Neural cell (in vitro differentiated cells): ENCODE results near the gene NDUFB7. TPM values are rescaled to one million over a fixed set of nuclear protein-coding genes. Genes with fewer than 3 reads are reported as not detected.

Source experiments
- H2AFZ ChIP-seq: fragments of 200-600, 300-800 bp; sonication (generic), shearing (Covaris generic); 2 replicates; pipeline ENCODE4 v1.6.0; 2014; ENCODE audit warnings: low read depth, mild to moderate bottlenecking, antibody characterized with exemption, low read length, moderate library complexity
- H3F3A ChIP-seq: fragments of 200-600 bp; shearing (Covaris generic); 2 replicates; pipeline ENCODE4 v1.6.1; 2016; ENCODE audit warnings: mild to moderate bottlenecking, moderate library complexity, mixed read lengths, antibody characterized with exemption, low read length; ENCODE audit not compliant: insufficient read depth, poor library complexity, severe bottlenecking
- H3K27ac ChIP-seq: fragments of 200-600, 300-800 bp; sonication (generic), shearing (Covaris generic); 2 replicates; pipeline ENCODE4 v1.5.1; 2014; ENCODE audit warnings: mild to moderate bottlenecking, low read length, moderate library complexity
- H3K27me3 ChIP-seq: fragments of 300-800, 200-600 bp; sonication (generic), shearing (Covaris generic); 2 replicates; pipeline ENCODE4 v1.6.0; 2014; ENCODE audit warnings: mild to moderate bottlenecking, low read depth, low read length, moderate library complexity; ENCODE audit not compliant: insufficient read depth
- H3K36me3 ChIP-seq: fragments of 300-800, 200-600 bp; sonication (generic), shearing (Covaris generic); 2 replicates; pipeline ENCODE4 v1.5.1; 2014; ENCODE audit warnings: mild to moderate bottlenecking, antibody characterized with exemption, low read length, moderate library complexity; ENCODE audit not compliant: insufficient read depth
- H3K4me2 ChIP-seq: fragments of 300-800, 200-600 bp; sonication (generic), shearing (Covaris generic); 2 replicates; pipeline ENCODE4 v1.6.0; 2014; ENCODE audit warnings: mild to moderate bottlenecking, low read length
- H3K4me3 ChIP-seq: fragments of 300-800, 200-600 bp; sonication (generic), shearing (Covaris generic); 2 replicates; pipeline ENCODE4 v1.5.1; 2014; ENCODE audit warnings: mild to moderate bottlenecking, low read length, moderate library complexity
- H3K79me2 ChIP-seq: fragments of 200-600 bp; shearing (Covaris generic); replicated peaks from 2 replicates; pipeline ENCODE4 v1.6.0; 2014; ENCODE audit warnings: mild to moderate bottlenecking, low read length, moderate library complexity; ENCODE audit not compliant: insufficient read depth
- H3K9ac ChIP-seq: fragments of 300-800, 200-600 bp; sonication (generic), shearing (Covaris generic); 2 replicates; pipeline ENCODE4 v1.6.1; 2016; ENCODE audit warnings: mild to moderate bottlenecking, low read length, mixed read lengths
- H3K9me2 ChIP-seq: fragments of 200-600 bp; shearing (Covaris generic); 2 replicates; pipeline ENCODE4 v1.6.1; 2016; ENCODE audit warnings: mild to moderate bottlenecking, low read length, mixed read lengths; ENCODE audit not compliant: insufficient read depth
- H3K9me3 ChIP-seq: fragments of 200-600, 300-800 bp; sonication (generic), shearing (Covaris generic); 2 replicates; pipeline ENCODE4 v1.6.1; 2016; ENCODE audit warnings: mild to moderate bottlenecking, mixed run types, low read length, moderate library complexity, mixed read lengths
- H4K20me1 ChIP-seq: fragments of 200-600 bp; shearing (Covaris generic); 2 replicates; pipeline ENCODE4 v1.6.1; 2016; ENCODE audit warnings: mild to moderate bottlenecking, mixed run types; ENCODE audit not compliant: insufficient read depth
- CTCF ChIP-seq: fragments of 450-650 bp; IDR thresholded peaks from 2 replicates; pipeline ENCODE4 v1.5.1; 2014; ENCODE audit warnings: antibody characterized with exemption, mild to moderate bottlenecking, moderate library complexity; ENCODE audit not compliant: poor library complexity, severe bottlenecking
- EP300 ChIP-seq: fragments of 450-650 bp; conservative IDR thresholded peaks from 2 replicates; pipeline ENCODE4 v1.6.1; 2014; ENCODE audit warnings: antibody characterized with exemption, mild to moderate bottlenecking, moderate library complexity; ENCODE audit not compliant: poor library complexity, severe bottlenecking
- EZH2 ChIP-seq: fragments of 200-600, 300-800 bp; shearing (Covaris generic), sonication (generic); IDR thresholded peaks from 2 replicates; pipeline ENCODE4 v1.6.1; 2014; ENCODE audit warnings: antibody characterized with exemption, low read length, borderline replicate concordance, mild to moderate bottlenecking; ENCODE audit not compliant: insufficient read depth, poor library complexity, severe bottlenecking
- MXI1 ChIP-seq: fragments of 450-650 bp; conservative IDR thresholded peaks from 2 replicates; pipeline ENCODE4 v1.6.1; 2014; ENCODE audit warnings: antibody characterized with exemption, mild to moderate bottlenecking; ENCODE audit not compliant: poor library complexity, severe bottlenecking
- POLR2AphosphoS5 ChIP-seq: IDR thresholded peaks from 2 replicates; pipeline ENCODE4 v1.6.1; 2012
- RAD21 ChIP-seq: fragments of 450-650 bp; conservative IDR thresholded peaks from 2 replicates; pipeline ENCODE4 v1.6.1; 2014; ENCODE audit warnings: antibody characterized with exemption, mild to moderate bottlenecking, moderate library complexity
- REST ChIP-seq: IDR thresholded peaks from 2 replicates; pipeline ENCODE4 v1.6.1; 2012; ENCODE audit warnings: borderline replicate concordance
- SMC3 ChIP-seq: fragments of 450-650 bp; conservative IDR thresholded peaks from 2 replicates; pipeline ENCODE4 v1.6.1; 2014; ENCODE audit warnings: antibody characterized with exemption, mild to moderate bottlenecking, moderate library complexity; ENCODE audit not compliant: poor library complexity
- TAF1 ChIP-seq: IDR thresholded peaks from 2 replicates; pipeline ENCODE4 v1.6.1; 2012; ENCODE audit warnings: low read depth
- polyA plus RNA-seq: library from polyadenylated mRNA; depleted of rRNA; stranded (reverse); fragments of >200 nt; gene quantifications from 2 replicates; pipeline ENCODE4 v1.2.3, GENCODE V29; 2014
- small RNA-seq, 3 experiments: library from RNA; depleted of rRNA; stranded (forward); fragments of <200 nt; gene quantifications; one replicate each; pipeline ENCODE3, GENCODE V24; 2012

The NDUFB7 gene
- polyA plus RNA-seq, 1 donor from 2014 or later = 615 TPM

- Histone ChIP-seq H3K9me3 (no peaks in the 10 kb centered on the region), H3K4me3 (peak overlapping the region; percentile 91), H3K27ac (peak overlapping the region; percentile 90), H3K36me3 (no peaks in the 10 kb centered on the region), H3F3A (no peaks in the 10 kb centered on the region), H3K9ac (peak overlapping the region; percentile 89), H4K20me1 (no peaks in the 10 kb centered on the region), H3K79me2 (peaks cover 21% of the 10 kb centered on the region), H3K27me3 (no peaks in the 10 kb centered on the region), H3K4me2 (peak overlapping the region; percentile 86), H2AFZ (no peak overlapping the region), H3K9me2 (no peaks in the 10 kb centered on the region)
- TF ChIP-seq TAF1 (no peak), SMC3 (no peak), REST (no peak), CTCF (no peak), POLR2AphosphoS5 (no peak), EP300 (no peak), MXI1 (no peak), RAD21 (no peak), EZH2 (no peak)
Measured at GRCh38 chr19:14516746-14517438, 55.0 kb downstream of the NDUFB7 start.

Small RNA genes lying within 50 kb of the gene (small RNA-seq; reads per million reads assigned to genes)
- gene RN7SL842P = 0 reads per million in 3 experiments

Other genes with a start within 250 kb of the NDUFB7 start
- gene ADGRE5, start 190.6 kb downstream of the NDUFB7 start, polyA plus RNA-seq = 0.51 and 0.96 TPM in 2 replicates
- gene DDX39A, start 152.7 kb downstream of the NDUFB7 start, polyA plus RNA-seq = 76.4 and 79.2 TPM in 2 replicates
- 64.4 and 84.4 TPM in 2 replicates for gene PKN1, start 138.8 kb downstream of the NDUFB7 start, polyA plus RNA-seq
- not detected in 2 replicates for gene PTGER1, start 96.7 kb downstream of the NDUFB7 start, polyA plus RNA-seq
- 128 and 168 TPM in 2 replicates for gene GIPC1, start 75.9 kb downstream of the NDUFB7 start, polyA plus RNA-seq
- gene DNAJB1, start 53.7 kb downstream of the NDUFB7 start, polyA plus RNA-seq = 64.6 and 70.9 TPM in 2 replicates
- 31.4 and 42.4 TPM in 2 replicates for gene TECR, start 42.5 kb downstream of the NDUFB7 start, polyA plus RNA-seq
- not detected in 2 replicates for gene CLEC17A, start 11.0 kb upstream of the NDUFB7 start, polyA plus RNA-seq
- not detected in 2 replicates for gene ADGRE3, start 102.8 kb upstream of the NDUFB7 start, polyA plus RNA-seq
- gene ZNF333, start 118.0 kb upstream of the NDUFB7 start, polyA plus RNA-seq = 67.6 and 79.5 TPM in 2 replicates
- not detected in 2 replicates for gene ADGRE2, start 206.5 kb upstream of the NDUFB7 start, polyA plus RNA-seq